NCI-H2107 treated with DMSO at 0.1 percent for 48 hours (cell line): ENCODE measurements around the gene PRDM2.
A peak's percentile ranks its signal among the peaks of the same experiment; 100 is the strongest.

Experiments
- DNase-seq: peaks from one replicate; lab custom pipeline; 2025; ENCODE audit not compliant: unreplicated experiment; lab: John Stamatoyannopoulos, UW

PRDM2 gene

DNA sequence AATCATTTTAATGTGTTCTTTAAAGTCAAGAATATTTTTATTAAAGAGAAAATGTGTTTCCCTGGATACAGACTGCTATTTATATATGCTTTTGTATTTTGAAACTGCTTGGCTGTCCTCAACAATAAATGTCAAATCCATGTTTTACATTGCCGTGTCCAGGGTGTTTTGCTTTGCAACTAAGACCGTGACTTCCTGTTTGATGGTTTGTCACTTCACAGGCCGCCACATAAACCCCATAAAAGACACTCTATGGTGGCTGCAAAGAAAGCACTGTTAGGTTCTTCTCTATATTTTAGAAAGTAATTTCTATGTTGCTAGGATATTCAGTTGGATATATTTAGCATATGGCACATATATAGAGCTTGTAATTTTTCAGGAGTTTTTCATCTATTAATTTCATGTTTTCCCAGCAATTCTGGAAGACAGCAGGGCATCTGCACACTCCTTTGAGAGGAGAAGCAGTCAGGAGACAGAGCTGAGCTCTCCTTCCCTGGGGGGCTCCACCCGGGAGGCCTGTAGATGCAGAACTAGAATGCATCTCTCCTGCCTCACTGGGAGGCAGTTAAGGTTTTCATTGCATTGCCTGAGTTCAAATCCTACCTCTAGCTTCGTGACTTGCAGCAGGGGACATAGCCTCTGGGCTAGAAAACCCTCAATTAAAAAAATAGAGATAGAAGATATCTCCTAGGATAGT is 33.1 kb downstream of the PRDM2 start:
- DNase-seq = no peak

GRCh38 chr1:13733711-13734110 is 33.7 kb downstream of the PRDM2 start:
- DNase-seq = no peak

GRCh38 chr1:13735168-13735930 is 35.4 kb downstream of the PRDM2 start:
- no peak for DNase-seq

DNA sequence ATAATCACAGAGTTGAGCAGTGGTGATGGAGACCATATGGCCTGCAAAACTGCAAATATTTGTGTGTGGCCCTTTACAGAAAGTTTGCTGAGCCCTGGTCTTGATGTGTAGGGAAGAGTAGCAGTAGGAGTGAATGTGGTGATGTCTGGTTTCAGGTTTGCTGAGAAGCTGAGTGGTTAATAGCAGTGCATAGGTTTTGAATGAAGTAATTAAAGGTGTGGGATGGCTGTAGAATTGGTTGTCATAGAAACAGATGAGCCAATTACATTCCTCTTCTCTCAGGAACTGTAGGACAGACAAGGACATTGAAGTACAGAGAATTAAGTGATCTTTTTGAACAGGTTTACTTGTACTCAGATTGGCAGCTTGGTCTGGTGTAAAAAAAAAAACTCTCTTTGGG is 37.4 kb downstream of the PRDM2 start:
- peak; percentile 43 for DNase-seq

DNA sequence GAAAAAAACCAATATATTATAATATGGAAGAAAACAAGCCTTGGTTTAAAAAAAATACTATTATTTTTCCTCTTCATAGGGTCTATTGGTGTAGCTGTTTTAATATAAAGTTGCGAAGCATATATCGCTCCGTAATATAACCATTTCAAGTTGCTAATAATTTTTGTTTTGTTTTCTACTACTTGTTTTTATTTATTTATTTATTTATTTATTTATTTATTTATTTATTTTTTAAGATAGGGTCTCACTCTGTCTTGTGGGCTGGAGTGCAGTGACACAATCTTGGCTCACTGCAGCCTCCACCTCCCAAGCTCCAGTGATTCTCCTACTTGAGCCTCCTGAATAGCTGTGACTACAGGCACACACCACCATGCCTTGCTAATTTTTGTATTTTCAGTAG is 46.4 kb downstream of the PRDM2 start:
- DNase-seq = no peak

DNA sequence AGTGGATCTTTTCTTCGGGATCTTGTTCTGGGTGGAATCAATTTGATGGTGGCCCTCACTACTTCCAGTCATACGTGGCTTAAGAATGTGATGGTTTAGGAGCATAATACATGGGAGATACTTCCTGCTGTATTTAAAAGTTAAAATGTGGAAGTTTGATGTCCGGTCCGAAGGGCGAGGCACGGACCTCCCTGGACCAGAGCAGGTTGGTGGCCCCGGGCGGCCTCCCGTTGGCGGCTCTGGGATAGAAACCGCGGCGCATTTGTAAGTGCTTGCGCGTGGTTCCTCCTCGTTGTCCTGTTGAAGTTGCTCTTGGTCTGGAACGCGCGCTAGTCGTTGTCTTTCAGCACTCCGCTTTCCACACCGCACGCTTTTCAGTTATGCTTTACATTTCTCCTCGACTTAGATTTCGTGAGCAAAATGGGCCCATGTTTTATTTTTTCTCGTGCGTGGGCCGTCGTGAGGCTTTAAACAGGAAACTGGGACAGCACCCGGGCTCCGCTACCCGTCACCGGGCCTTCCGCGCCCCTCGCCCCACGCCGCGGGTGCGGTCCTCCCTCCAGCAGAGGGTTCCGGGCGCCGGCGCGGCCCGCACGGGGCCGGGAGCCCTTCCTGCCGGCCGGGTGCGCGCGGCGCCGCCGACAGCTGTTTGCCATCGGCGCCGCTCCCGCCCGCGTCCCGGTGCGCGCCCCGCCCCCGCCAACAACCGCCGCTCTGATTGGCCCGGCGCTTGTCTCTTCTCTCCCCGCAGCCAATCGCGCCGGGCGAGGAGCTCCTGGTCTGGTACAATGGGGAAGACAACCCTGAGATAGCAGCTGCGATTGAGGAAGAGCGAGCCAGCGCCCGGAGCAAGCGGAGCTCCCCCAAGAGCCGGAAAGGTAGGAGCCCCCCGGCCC is 48.9 kb downstream of the PRDM2 start:
- DNase-seq = peak; percentile 81

DNA sequence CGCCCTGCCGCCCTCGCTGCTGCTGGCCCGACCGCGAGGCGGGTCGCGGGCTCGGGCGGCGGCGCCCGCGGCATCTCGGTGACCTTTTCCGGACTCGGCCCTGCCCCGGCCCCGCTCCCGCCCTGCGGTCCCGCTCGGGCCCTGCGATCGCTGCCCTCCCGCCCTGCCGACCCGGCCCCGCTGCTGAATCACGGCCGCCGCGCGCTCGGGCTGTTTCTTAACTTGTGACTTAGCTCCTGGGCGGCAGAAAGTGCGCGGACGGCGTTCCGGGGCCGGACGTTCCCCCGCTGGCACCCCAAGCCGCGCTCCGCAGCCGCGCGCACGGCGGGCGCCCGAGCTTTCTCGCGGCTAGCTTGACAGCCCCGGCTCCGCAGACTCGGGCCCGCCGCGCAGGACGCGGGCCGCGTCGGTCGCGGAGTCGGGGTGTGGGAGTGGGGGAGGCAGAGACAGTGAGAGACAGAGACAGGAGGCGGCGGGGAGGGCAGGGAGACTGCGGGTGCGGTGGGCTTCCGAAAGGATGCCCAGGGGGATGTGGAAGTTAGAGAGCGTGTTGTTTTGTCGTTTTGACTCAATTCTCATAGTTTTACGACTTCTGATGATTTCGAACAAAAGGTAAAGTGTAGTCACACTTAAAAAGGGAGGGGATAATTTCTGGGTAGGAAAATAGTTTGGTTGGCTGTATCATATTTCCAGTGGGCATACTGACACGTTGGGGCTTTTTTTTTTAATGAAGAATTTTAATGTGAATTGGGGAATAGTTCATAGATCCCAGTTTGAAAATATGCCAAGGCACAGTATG is 49.8 kb downstream of the PRDM2 start:
- no peak for DNase-seq

GRCh38 chr1:13751458-13751871 is 51.5 kb downstream of the PRDM2 start:
- DNase-seq = no peak

DNA sequence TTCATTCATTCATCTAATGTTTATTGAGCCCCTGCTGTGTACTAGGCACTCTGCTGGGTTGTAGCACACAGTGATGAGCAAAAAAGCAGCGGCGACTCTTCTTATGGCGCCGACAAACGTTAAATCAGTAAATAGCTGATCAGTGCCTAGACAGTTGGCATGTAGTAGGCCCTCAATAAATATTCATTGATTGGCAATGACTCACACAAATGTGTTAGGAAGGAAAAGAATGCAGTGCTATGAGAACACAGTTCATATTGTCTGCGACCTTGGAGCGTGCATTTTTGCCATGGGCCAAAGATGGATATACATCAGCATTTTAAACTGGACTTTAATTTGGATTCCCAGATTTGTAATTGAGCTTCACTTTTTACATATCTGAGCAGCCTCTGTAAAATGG is 52.0 kb downstream of the PRDM2 start:
- no peak for DNase-seq

DNA sequence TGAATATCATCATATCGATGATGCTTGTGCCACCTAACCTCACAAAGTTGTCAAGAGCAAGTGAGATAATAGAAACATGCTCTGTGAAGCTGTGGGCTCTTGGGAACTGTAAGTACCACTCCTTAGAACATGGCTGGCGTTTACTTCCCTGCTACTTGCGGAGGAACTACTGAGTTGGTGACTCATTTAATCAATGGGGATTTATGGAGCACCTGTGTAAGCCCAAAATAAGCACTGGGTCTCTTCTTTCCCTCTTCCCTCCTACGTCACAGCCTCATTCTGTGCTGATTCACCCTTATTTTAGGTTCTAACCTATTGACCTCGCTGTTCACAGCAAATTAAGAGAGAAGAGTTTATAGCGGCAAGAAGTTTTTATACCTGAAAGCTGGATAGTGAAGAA is 52.9 kb downstream of the PRDM2 start:
- no peak for DNase-seq

DNA sequence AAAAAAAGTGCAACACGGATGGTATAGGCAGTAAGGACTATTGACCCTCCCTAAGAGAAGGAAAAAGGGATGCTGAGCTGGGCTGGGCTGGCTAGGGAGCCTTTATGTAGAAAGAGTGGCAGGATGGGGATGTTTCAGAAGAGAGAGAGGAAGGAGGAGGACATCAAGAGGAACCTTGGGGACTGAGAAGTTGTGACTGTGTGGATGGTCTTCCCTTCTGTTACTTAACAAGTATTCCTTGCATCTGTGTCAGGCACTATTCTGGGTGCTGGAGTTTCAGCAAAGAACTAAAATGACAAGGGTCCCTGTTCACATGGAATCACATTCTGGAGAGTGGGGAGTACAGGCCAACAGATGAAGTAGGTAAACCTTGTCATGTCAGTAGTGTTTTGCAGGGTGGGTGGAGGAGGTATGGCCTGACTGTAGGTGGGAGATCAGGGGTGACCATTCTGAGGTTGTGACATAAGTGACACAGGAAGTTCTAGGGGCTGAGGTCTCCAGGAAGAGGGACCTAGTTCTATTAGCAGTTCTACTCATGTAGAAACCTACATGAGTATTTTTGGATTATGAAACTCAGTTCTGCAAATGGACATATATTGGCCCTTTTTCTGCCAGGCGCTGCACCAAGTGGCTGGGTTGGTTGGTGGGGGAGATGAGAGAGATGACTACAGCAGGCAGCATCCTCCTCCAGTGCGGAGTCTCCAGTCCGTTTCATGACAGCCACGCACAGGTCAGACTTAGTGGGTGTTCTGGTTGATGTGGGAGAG is 53.8 kb downstream of the PRDM2 start:
- no peak for DNase-seq

- no peak for DNase-seq
These were observed 54.6 kb downstream of the PRDM2 start for GRCh38 chr1:13754510-13755103.

DNA sequence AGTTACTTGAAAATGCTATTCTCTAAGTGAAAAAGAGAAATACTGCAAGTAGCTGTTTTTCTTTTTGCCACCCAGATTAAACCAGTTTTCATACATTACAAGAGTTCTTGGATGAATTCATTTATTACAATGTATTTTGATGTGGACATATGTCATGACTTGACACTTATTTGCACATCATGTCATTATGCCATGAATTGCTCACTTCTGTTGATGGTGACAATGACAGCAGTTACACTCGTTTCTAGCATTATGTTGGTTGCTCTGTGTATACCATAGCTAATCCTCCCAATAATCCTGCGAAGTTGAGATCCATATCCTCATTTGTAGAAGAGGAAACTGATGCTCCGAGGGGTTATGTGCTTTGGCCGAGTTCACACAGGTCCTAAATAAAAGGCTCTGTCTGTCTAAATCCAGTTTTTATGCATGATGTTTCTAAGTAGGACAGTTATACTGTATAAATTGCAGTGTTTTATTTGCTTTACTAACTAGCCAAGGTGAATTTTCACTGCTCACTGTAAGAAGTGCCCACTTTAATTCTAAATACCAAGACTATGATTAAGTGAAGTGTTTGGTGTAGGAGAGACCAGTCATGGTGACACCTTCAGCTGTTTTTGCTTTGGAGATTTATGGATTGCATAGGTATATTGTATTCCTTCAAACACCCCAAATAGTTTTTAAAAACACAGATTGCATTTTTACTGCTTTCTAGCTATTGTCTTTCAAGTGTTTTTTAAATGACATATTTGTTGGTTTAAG is 56.7 kb downstream of the PRDM2 start:
- no peak for DNase-seq

DNA sequence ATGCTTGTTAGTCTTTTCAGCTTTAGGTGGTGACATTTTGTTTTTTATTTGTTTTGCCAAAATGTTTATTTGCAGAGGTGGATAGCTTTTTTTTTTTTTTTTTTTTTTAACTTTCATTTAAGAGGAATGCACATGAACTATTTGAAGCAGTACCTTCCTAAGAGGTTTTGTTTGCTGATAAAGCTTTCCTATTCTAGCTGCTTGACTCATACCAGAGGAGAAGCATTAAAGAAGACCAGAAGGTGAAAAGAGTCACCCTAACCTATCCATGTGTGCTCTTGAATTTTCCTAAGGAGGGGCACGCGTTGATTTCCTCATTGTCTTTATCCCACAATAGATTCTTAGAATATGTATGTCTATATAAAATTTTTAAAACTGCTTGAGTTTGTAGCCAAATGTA is 57.7 kb downstream of the PRDM2 start:
- DNase-seq = no peak

- no peak for DNase-seq
These were observed 59.1 kb downstream of the PRDM2 start for GRCh38 chr1:13759072-13759471.

DNA sequence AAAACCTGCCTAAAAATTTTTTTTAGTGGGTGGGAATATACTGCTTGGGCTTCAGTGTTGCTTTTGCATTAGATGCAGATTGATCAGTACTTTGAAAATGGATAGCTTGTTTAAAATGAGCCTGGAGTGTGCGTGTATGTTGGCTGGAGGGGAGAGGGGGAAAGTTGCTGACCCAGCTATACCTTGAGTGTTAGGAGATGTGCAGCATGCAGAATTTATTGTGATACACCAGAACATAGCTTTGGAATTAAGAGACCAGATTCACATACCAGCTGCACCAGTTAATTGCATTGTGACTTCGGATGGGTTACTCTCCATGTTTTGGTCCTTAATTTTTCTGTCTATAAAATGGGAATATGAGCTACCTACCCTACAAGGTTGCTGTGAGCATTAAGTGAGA is 60.4 kb downstream of the PRDM2 start:
- no peak for DNase-seq

DNA sequence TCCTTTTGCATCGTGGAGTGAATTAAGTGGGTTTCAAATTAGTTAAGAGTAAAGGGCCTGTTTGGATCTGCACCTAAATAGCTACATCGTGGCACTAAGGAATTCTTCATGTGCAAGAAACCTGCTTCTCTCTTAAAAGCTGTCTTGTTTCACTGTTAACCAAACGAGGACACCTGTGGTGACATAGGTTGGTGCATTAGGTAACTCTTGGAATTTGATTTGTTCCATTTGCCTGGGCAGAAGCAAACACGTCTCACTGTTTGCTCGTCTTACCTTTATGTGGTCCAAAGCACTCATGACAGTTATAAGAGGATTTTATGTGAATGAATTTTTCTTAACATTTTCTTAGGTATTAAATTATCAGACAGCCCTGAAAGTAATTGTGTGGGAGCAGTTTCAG is 60.9 kb downstream of the PRDM2 start:
- DNase-seq = no peak

GRCh38 chr1:13761883-13762282 is 61.9 kb downstream of the PRDM2 start:
- DNase-seq = no peak

- DNase-seq = no peak
These were observed 62.7 kb downstream of the PRDM2 start for GRCh38 chr1:13762642-13763041.
